ENCODE results near the gene TSN.
"Not testable (repeated sequence)": the region's sequence is repeated elsewhere in the genome, so short reads cannot be mapped to it uniquely, and the experiment has no call there.

Gene TSN

GRCh38 chr2:121803503-121803902, 48.1 kb downstream of the TSN start:
- no peak for TF ChIP-seq CTCF (IDR thresholded peaks at IDR 0.05; ENCODE audit: low read depth, low read length, missing control alignments)
- H3K36me3 ChIP-seq (replicated peaks): no peaks in the 10 kb centered on the region
- in situ Hi-C loops (cut with HindIII; ENCODE audit: low pct_ligation_motif_present, low sequenced_read_pairs): no loop called here

GRCh38 chr2:121804340-121804739, 48.9 kb downstream of the TSN start:
- H3K27me3 ChIP-seq (replicated peaks): no peaks in the 10 kb centered on the region
- no peak for TF ChIP-seq CTCF (IDR thresholded peaks at IDR 0.05; ENCODE audit: low read depth, low read length, missing control alignments)
- no peak overlapping the region for H3K27ac ChIP-seq
- H3K4me3 ChIP-seq (ENCODE audit: low read depth, low read length): no peak overlapping the region
- H3K36me3 ChIP-seq (replicated peaks): no peaks in the 10 kb centered on the region
- peak; percentile 9 for DNase-seq
- in situ Hi-C loops (cut with HindIII; ENCODE audit: low pct_ligation_motif_present, low sequenced_read_pairs): no loop called here

More at GRCh38 chr2:121803503-121803902, 48.1 kb downstream of the TSN start:
- no peak overlapping the region for H3K4me3 ChIP-seq (ENCODE audit: low read depth, low read length)
- DNase-seq: no peak
- no peaks in the 10 kb centered on the region for H3K27me3 ChIP-seq (replicated peaks)
- no peak overlapping the region for H3K27ac ChIP-seq

- Histone ChIP-seq H3K27ac (no peak overlapping the region), H3K36me3 (replicated peaks) (no peaks in the 10 kb centered on the region), H3K4me3 (ENCODE audit: low read depth, low read length) (no peak overlapping the region), H3K27me3 (replicated peaks) (no peaks in the 10 kb centered on the region)
- in situ Hi-C loops (cut with HindIII; ENCODE audit: low pct_ligation_motif_present, low sequenced_read_pairs): no loop called here
- no peak for TF ChIP-seq CTCF (IDR thresholded peaks at IDR 0.05; ENCODE audit: low read depth, low read length, missing control alignments)
- no peak for DNase-seq
These were observed 49.7 kb downstream of the TSN start for GRCh38 chr2:121804997-121805765.

GRCh38 chr2:121805766-121806143, 50.3 kb downstream of the TSN start:
- no peaks in the 10 kb centered on the region for H3K27me3 ChIP-seq (replicated peaks)
- no peak for TF ChIP-seq CTCF (IDR thresholded peaks at IDR 0.05; ENCODE audit: low read depth, low read length, missing control alignments)
- no peak for DNase-seq
- H3K4me3 ChIP-seq (ENCODE audit: low read depth, low read length): no peak overlapping the region
- H3K27ac ChIP-seq: no peak overlapping the region
- no peaks in the 10 kb centered on the region for H3K36me3 ChIP-seq (replicated peaks)
- in situ Hi-C loops (cut with HindIII; ENCODE audit: low pct_ligation_motif_present, low sequenced_read_pairs): no loop called here

- in situ Hi-C loops (cut with HindIII; ENCODE audit: low pct_ligation_motif_present, low sequenced_read_pairs); H3K4me3 ChIP-seq (ENCODE audit: low read depth, low read length); H3K27ac ChIP-seq; H3K27me3 ChIP-seq (replicated peaks); H3K36me3 ChIP-seq (replicated peaks); DNase-seq: not testable (repeated sequence)
These were observed 52.3 kb downstream of the TSN start for GRCh38 chr2:121807771-121808170.

- H3K36me3 ChIP-seq (replicated peaks): no peaks in the 10 kb centered on the region
- no peak for TF ChIP-seq CTCF (IDR thresholded peaks at IDR 0.05; ENCODE audit: low read depth, low read length, missing control alignments)
- in situ Hi-C loops (cut with HindIII; ENCODE audit: low pct_ligation_motif_present, low sequenced_read_pairs): no loop called here
- no peak overlapping the region for H3K4me3 ChIP-seq (ENCODE audit: low read depth, low read length)
- no peak overlapping the region for H3K27ac ChIP-seq
- no peaks in the 10 kb centered on the region for H3K27me3 ChIP-seq (replicated peaks)
- no peak for DNase-seq
These were observed 54.2 kb downstream of the TSN start for GRCh38 chr2:121809607-121810006.
